ENCODE measurements around the gene LCE1F. TPM values are rescaled to one million over a fixed set of nuclear protein-coding genes. Genes with fewer than 3 reads are reported as not detected.

The LCE1F gene
- not detected in 2 replicates for total RNA-seq (2014; rRNA removed; shearing (Covaris generic))

GRCh38 chr1:152774875-152775274, at the start of gene LCE1F:
Gene LCE1F (plus strand): TSS chr1:152775140. CDS start chr1:152776372, 1,232 bp downstream.
- no peak for DNase-seq (ENCODE audit: low read depth)

GRCh38 chr1:152725261-152725660, 49.7 kb upstream of the LCE1F start:
- DNase-seq (ENCODE audit: low read depth), result no peak

GRCh38 chr1:152728986-152729385, 46.0 kb upstream of the LCE1F start:
- DNase-seq (ENCODE audit: low read depth), result no peak

- no peak for DNase-seq (ENCODE audit: low read depth)
Measured at GRCh38 chr1:152735648-152736047, 39.3 kb upstream of the LCE1F start.

- DNase-seq (ENCODE audit: low read depth), result no peak
Measured at GRCh38 chr1:152737997-152738396, 36.9 kb upstream of the LCE1F start.

GRCh38 chr1:152739841-152740240, 35.1 kb upstream of the LCE1F start:
- DNase-seq (ENCODE audit: low read depth), result no peak

GRCh38 chr1:152741656-152742055, 33.3 kb upstream of the LCE1F start:
- DNase-seq (ENCODE audit: low read depth), result no peak

GRCh38 chr1:152743371-152744145, 31.4 kb upstream of the LCE1F start:
- no peak for DNase-seq (ENCODE audit: low read depth)

- DNase-seq (ENCODE audit: low read depth), result peak; percentile 62
Measured at GRCh38 chr1:152745289-152745704, 29.6 kb upstream of the LCE1F start.

GRCh38 chr1:152745765-152746444, 29.0 kb upstream of the LCE1F start:
- DNase-seq (ENCODE audit: low read depth), result no peak

GRCh38 chr1:152747831-152748230, 27.1 kb upstream of the LCE1F start:
- DNase-seq (ENCODE audit: low read depth), result no peak

GRCh38 chr1:152752225-152752624, 22.7 kb upstream of the LCE1F start:
- peak; percentile 79 for DNase-seq (ENCODE audit: low read depth)

GRCh38 chr1:152753586-152753985, 21.4 kb upstream of the LCE1F start:
- no peak for DNase-seq (ENCODE audit: low read depth)

- peak; percentile 26 for DNase-seq (ENCODE audit: low read depth)
Measured at GRCh38 chr1:152756872-152757271, 18.1 kb upstream of the LCE1F start.

- no peak for DNase-seq (ENCODE audit: low read depth)
Measured at GRCh38 chr1:152757747-152758146, 17.2 kb upstream of the LCE1F start, which contains the start of gene KPRP. Gene KPRP (plus strand): TSS chr1:152758025. CDS start chr1:152759589, 1,564 bp downstream.

- DNase-seq (ENCODE audit: low read depth), result no peak
Measured at GRCh38 chr1:152758636-152759035, 16.3 kb upstream of the LCE1F start.

- no peak for DNase-seq (ENCODE audit: low read depth)
Measured at GRCh38 chr1:152759453-152760173, 15.3 kb upstream of the LCE1F start.

- DNase-seq (ENCODE audit: low read depth), result no peak
Measured at GRCh38 chr1:152760551-152761190, 14.3 kb upstream of the LCE1F start.

- no peak for DNase-seq (ENCODE audit: low read depth)
Measured at GRCh38 chr1:152761609-152762213, 13.2 kb upstream of the LCE1F start.

GRCh38 chr1:152768847-152769533, 6.0 kb upstream of the LCE1F start:
- DNase-seq (ENCODE audit: low read depth), result no peak

GRCh38 chr1:152770411-152770810, 4.5 kb upstream of the LCE1F start:
- DNase-seq (ENCODE audit: low read depth), result no peak

All from Daoy (cell line).